ENCODE data around the gene ACOD1. TPM values are rescaled to one million over a fixed set of nuclear protein-coding genes. Genes with fewer than 3 reads are reported as not detected.

The ACOD1 gene
- total RNA-seq, 1 donor from 2014 or later: not detected

- peaks cover 0 to 9% of the 10 kb centered on the region in 2 donors for H3K9me3 ChIP-seq
- no peaks in the 10 kb centered on the region for H3K36me3 ChIP-seq
- no peaks in the 10 kb centered on the region for H3K4me1 ChIP-seq
- intact Hi-C loops (cut with DNase I): no loop called here
- TF ChIP-seq CTCF (IDR thresholded peaks at IDR 0.05): no peak
- H3K27ac ChIP-seq: no peak overlapping the region
- DNase-seq (ENCODE audit: low spot score in 2 of 2): no peak
- no peak overlapping the region for H3K4me3 ChIP-seq
- H3K27me3 ChIP-seq: no peaks in the 10 kb centered on the region
These were observed 19.0 kb upstream of the ACOD1 start for GRCh38 chr13:76929320-76929719.

DNA sequence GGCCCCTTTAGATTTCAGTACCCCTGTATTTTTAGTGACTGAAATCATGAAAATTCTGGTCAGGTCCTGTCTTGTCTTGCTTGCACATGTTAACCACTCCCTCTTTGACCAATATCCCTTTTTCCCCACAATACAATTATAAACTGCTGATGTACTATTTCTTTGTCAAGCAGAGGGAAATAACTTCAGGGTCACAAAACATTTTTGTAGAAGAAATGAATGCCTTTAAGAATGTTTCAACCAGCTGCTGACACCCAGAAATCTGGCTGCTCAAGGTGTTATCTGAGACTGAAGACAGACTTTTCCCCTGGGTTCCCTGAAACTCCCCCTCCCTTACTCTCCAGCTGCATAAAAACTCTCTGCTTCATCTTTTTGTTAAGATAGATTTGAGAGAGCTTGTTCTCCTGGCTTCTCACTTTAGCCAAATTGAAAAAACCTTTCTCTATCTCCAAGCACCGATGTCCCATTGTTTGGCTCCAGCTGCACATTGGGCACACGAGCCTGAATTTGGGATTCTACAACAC, 18.4 kb upstream of the ACOD1 start:
- Histone ChIP-seq H3K36me3 (no peaks in the 10 kb centered on the region), H3K4me3 (no peak overlapping the region), H3K4me1 (no peaks in the 10 kb centered on the region), H3K27ac (no peak overlapping the region), H3K9me3 (peaks cover 0 to 9% of the 10 kb centered on the region in 2 donors), H3K27me3 (no peaks in the 10 kb centered on the region)
- TF ChIP-seq CTCF (IDR thresholded peaks at IDR 0.05): no peak
- no peak for DNase-seq (ENCODE audit: low spot score in 2 of 2)
- intact Hi-C loops (cut with DNase I): no loop called here

- Histone ChIP-seq H3K36me3 (no peaks in the 10 kb centered on the region), H3K4me1 (no peaks in the 10 kb centered on the region), H3K27ac (no peak overlapping the region), H3K4me3 (no peak overlapping the region), H3K9me3 (peaks cover 0 to 9% of the 10 kb centered on the region in 2 donors), H3K27me3 (no peaks in the 10 kb centered on the region)
- DNase-seq (ENCODE audit: low spot score in 2 of 2): no peak
- TF ChIP-seq CTCF (IDR thresholded peaks at IDR 0.05): no peak
- intact Hi-C loops (cut with DNase I): no loop called here
These were observed 16.2 kb upstream of the ACOD1 start for GRCh38 chr13:76932076-76932475.

- no peaks in the 10 kb centered on the region for H3K27me3 ChIP-seq
- no peak overlapping the region for H3K4me3 ChIP-seq
- peaks cover 0 to 9% of the 10 kb centered on the region in 2 donors for H3K9me3 ChIP-seq
- H3K36me3 ChIP-seq: no peaks in the 10 kb centered on the region
- intact Hi-C loops (cut with DNase I): no loop called here
- no peak for DNase-seq (ENCODE audit: low spot score in 2 of 2)
- no peak overlapping the region for H3K27ac ChIP-seq
- no peaks in the 10 kb centered on the region for H3K4me1 ChIP-seq
- TF ChIP-seq CTCF (IDR thresholded peaks at IDR 0.05): no peak
These were observed 13.6 kb upstream of the ACOD1 start for GRCh38 chr13:76934671-76935070.

DNA sequence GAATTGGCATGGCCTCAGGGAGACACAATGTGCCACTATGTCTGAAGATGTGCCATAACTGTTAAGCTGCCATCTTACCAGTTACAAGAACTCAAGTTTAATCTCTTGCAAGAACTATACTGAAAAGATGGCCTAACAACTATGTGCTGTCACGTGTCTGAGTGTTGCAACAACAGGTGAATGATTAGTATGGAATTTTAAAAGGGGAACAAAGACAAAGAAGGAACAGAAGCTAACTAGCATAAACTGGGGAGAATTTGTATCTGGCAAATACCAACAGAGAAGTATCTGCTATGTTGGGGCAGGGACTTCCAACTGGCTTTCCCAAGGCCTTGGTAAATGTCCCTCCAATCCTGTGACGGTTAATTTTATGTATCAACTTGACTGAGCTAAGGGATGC, 11.5 kb upstream of the ACOD1 start:
- intact Hi-C loops (cut with DNase I): no loop called here
- H3K4me3 ChIP-seq: no peak overlapping the region

More for the DNA sequence above, 11.5 kb upstream of the ACOD1 start:
- H3K27ac ChIP-seq: no peak overlapping the region
- no peaks in the 10 kb centered on the region for H3K27me3 ChIP-seq
- no peaks in the 10 kb centered on the region for H3K4me1 ChIP-seq
- TF ChIP-seq CTCF (IDR thresholded peaks at IDR 0.05): no peak
- H3K9me3 ChIP-seq: no peaks in the 10 kb centered on the region
- DNase-seq (ENCODE audit: low spot score in 2 of 2): no peak
- no peaks in the 10 kb centered on the region for H3K36me3 ChIP-seq
